Adrenal gland (tissue), 12 donors: Measurements from ENCODE around the gene ZCCHC8. TPM values are rescaled to one million over a fixed set of nuclear protein-coding genes. Genes with fewer than 3 reads are reported as not detected.
"Not testable (repeated sequence)": the region's sequence is repeated elsewhere in the genome, so short reads cannot be mapped to it uniquely, and the experiment has no call there.

Experiments used
- DNase-seq, 7 donors: peaks; one replicate each; pipeline ENCODE4 v3.0.0-alpha.2; 2019 to 2020
- H3K27ac ChIP-seq, 5 donors: fragments of 200-600 bp; sonication (generic) in 4 of 5; 1 replicate in 3 of 5; 2 replicates in 2 of 5; pipeline versions ENCODE4 v1.5.1 to v1.8.0; 2016 to 2020; ENCODE audit warnings: mild to moderate bottlenecking in 1 of 5
- H3K27me3 ChIP-seq: fragments of 200-600 bp; 2 replicates; pipeline ENCODE4 v1.8.0; 2021
- H3K36me3 ChIP-seq, 2 donors: fragments of 200-600 bp; replicated peaks in 1 of 2; 1 replicate in 1 of 2; 2 replicates in 1 of 2; pipeline versions ENCODE4 v1.5.1 to v1.8.0; 2018 to 2022
- H3K4me1 ChIP-seq, 2 donors: fragments of 200-600 bp; replicated peaks in 1 of 2; 1 replicate in 1 of 2; 2 replicates in 1 of 2; pipeline versions ENCODE4 v1.5.1 to v1.8.0; 2018 to 2021
- H3K4me3 ChIP-seq, 4 donors: fragments of 200-600 bp; sonication (generic) in 3 of 4; one replicate each; pipeline ENCODE4 v1.5.1; 2016 to 2018
- H3K9me3 ChIP-seq, 3 donors: fragments of 200-600 bp; sonication (generic) in 1 of 3; replicated peaks in 1 of 3; 1 replicate in 2 of 3; 2 replicates in 1 of 3; pipeline versions ENCODE4 v1.5.1 to v1.8.0; 2016 to 2021
- POLR2A ChIP-seq, 2 donors: fragments of 450-650 bp; IDR thresholded peaks; one replicate each; pipeline ENCODE4 v1.6.1; 2017; ENCODE audit warnings: antibody characterized with exemption in 2 of 2, mild to moderate bottlenecking in 2 of 2, moderate library complexity in 1 of 2
- WGBS, 4 donors: extraction: QIAGEN DNeasy Blood & Tissue Kit in 2 of 4; methylation state at CpG; one replicate each; pipeline versions ENCODE4 v1.1.5 to v1.1.7; 2013 to 2017; 5-methylcytosine and 5-hydroxymethylcytosine counted together
- intact Hi-C, 2 donors: fragments of 100-400 bp; cut with DNase I; formaldehyde crosslinking; loops; one replicate each; pipeline versions ENCODE4 v1.14.1 to v1.15.0; 2022 to 2023
- polyA plus RNA-seq, 3 donors: library from polyadenylated mRNA; stranded (reverse); fragments of 200-250 nt in 2 of 3; fragments of 350-450 nt in 1 of 3; fragmentation: Illumina TruSeq in 1 of 3; extraction: RNeasy Lipid Tissue Mini Kit (QIAGEN cat#74804) in 1 of 3; gene quantifications; one replicate each; pipeline ENCODE4 v1.2.3, GENCODE V29; 2013 to 2014
- total RNA-seq, 9 donors: library from RNA; depleted of rRNA in 4 of 9; stranded (reverse); fragments of >200 nt in 4 of 9; fragments of 120-200 nt in 1 of 9; fragmentation: NEBNext Ultra II Directional in 1 of 9; extraction: Animal tissue kit (Norgen Biotek cat#: 25700) in 1 of 9; gene quantifications; one replicate each; pipeline versions ENCODE4 v1.1.0 to v1.2.4, GENCODE V29; 2013 to 2023
- TF ChIP-seq, protein P1 (sequence below), 6 experiments: fragments of 450-650 bp in 4 of 6; fragments of 200-600 bp in 2 of 6; sonication (generic) in 1 of 6; IDR thresholded peaks; 1 replicate in 5 of 6; 2 replicates in 1 of 6; pipeline versions ENCODE4 v1.5.1 to v1.8.0; 2016 to 2021; ENCODE audit warnings: antibody characterized with exemption in 6 of 6, mild to moderate bottlenecking in 2 of 6, moderate library complexity in 1 of 6
- donor health status: healthy with polysubstance abuse.
- donor health status: Bipolar disorder and iron deficiency.
- donor health status: DM: yes; HTN: yes; CAD: no.
- donor health status: DM: no; HTN: no; CAD: no.
- donor health status: DM: no; HTN: no; CAD: no.
- donor health status: DM: yes; HTN: yes; CAD: no.

ZCCHC8 gene
- total and polyA plus RNA-seq, 12 donors = 10.7 to 55.3 (median 19.3) TPM

DNA sequence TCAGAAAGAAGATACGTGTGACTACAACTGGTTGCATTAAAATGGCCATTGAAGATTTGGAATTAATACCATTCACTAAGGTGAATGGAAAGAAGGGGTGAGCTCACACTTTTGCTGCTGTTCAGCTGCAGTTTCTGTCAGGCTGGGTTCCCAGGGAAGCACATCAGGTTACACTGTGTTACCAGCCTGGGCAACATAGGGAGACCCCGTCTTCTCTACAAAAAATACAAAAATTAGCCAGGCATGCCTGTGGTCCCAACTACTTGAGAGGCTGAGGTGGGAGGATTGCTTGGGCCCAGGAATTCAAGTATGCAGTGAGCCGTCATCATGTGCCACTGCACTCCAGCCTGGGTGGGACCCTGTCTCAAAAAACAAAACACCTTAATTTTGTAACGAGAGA is 12.9 kb upstream of the ZCCHC8 start:
- peaks cover 0 to 99% of the 10 kb centered on the region in 2 donors for H3K36me3 ChIP-seq
- 93 to 96% (median 95%) methylated on average over 4 of the region's 4 CpGs for WGBS, 4 donors
- no peaks in the 10 kb centered on the region for H3K9me3 ChIP-seq
- no peak for TF ChIP-seq POLR2A (IDR thresholded peaks at IDR 0.05)
- TF ChIP-seq, protein P1, sequence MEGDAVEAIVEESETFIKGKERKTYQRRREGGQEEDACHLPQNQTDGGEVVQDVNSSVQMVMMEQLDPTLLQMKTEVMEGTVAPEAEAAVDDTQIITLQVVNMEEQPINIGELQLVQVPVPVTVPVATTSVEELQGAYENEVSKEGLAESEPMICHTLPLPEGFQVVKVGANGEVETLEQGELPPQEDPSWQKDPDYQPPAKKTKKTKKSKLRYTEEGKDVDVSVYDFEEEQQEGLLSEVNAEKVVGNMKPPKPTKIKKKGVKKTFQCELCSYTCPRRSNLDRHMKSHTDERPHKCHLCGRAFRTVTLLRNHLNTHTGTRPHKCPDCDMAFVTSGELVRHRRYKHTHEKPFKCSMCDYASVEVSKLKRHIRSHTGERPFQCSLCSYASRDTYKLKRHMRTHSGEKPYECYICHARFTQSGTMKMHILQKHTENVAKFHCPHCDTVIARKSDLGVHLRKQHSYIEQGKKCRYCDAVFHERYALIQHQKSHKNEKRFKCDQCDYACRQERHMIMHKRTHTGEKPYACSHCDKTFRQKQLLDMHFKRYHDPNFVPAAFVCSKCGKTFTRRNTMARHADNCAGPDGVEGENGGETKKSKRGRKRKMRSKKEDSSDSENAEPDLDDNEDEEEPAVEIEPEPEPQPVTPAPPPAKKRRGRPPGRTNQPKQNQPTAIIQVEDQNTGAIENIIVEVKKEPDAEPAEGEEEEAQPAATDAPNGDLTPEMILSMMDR (IDR thresholded peaks at IDR 0.05) = no peak
- peaks cover 0 to 6% of the 10 kb centered on the region in 2 donors for H3K4me1 ChIP-seq
- no peak for DNase-seq
- H3K27ac ChIP-seq = no peak overlapping the region
- H3K27me3 ChIP-seq = no peaks in the 10 kb centered on the region
- H3K4me3 ChIP-seq = no peak overlapping the region
- intact Hi-C loops = no loop called here

DNA sequence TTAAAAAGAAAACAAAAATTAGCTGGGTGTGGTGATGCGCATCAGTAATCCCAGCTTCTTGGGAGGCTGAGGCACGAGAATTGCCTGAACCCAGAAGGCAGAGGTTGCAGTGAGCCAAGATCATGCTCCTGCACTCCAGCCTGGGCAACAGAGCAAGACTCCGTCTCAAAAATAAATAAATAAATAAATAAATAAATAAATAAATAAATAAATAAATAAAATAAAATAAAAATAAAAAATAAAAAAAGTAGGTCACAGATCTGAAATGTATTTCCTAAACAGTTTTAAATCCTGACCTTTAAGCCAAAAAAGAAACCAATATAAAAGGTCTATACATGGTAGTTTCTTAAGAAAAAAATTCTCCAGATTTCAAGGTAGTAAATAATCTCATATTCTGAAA is 12.3 kb upstream of the ZCCHC8 start:
- DNase-seq, H3K27ac ChIP-seq, H3K9me3 ChIP-seq, H3K4me1 ChIP-seq, H3K27me3 ChIP-seq, H3K4me3 ChIP-seq, intact Hi-C loops: not testable (repeated sequence)
- H3K36me3 ChIP-seq = peaks cover 0 to 99% of the 10 kb centered on the region in 2 donors
- 82 to 88% (median 85%) methylated on average over 3 of the region's 3 CpGs for WGBS, 4 donors

DNA sequence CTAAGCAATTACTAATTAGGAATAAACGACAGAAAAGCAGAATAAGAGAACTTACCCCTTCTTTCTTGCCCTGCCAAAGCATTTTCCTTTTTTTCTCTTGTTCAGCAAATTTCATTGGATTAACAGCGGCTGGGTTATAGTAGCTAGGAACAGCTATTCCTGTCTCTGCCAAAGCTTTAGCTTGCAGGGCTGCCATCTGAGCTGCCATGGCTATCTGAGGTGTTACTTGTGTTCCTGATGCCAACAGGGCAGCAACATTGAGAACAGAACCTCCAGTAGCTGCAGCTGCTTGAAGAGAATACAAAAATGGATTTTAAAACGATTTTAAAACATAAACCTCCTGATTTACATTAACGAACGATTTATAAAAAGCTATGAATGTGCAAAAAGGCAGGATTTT is 7.4 kb upstream of the ZCCHC8 start:
- WGBS, 4 donors = 89 to 95% (median 93%) methylated on average over 5 of the region's 5 CpGs
- Histone ChIP-seq H3K27ac (no peak overlapping the region), H3K36me3 (peaks cover 0 to 100% of the 10 kb centered on the region in 2 donors), H3K27me3 (no peaks in the 10 kb centered on the region), H3K4me1 (no peaks in the 10 kb centered on the region), H3K4me3 (no peak overlapping the region), H3K9me3 (no peaks in the 10 kb centered on the region)
- DNase-seq = no peak
- no peak for TF ChIP-seq POLR2A (IDR thresholded peaks at IDR 0.05)
- TF ChIP-seq, protein P1 (IDR thresholded peaks at IDR 0.05) = no peak
- intact Hi-C loops = no loop called here

DNA sequence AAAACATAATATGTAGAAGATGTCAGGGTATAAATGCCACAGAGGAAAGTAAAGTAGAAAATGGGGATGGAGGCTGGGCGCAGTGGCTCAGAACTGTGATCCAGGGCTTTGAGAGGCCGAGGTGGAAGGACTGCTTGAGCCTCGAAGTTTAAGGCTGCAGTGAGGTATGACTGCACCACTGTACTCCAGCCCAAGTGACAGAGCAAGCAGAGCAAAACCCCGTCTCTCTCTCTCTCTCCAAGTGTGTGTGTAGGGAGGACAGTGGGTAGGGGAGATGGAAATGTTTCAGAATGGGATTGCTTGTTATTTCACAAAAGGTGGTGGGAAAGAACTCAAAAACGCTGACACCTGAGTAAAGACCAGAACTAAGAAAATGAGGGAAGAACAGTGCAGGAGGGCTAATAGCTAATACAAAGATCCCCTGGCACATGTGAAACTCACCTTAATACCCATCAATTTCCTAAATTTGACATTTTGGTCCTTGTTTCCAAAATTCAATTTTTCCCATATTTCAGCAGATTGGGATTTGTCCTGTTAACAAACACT is 5.7 kb upstream of the ZCCHC8 start:
- peaks cover 0 to under 1% of the 10 kb centered on the region in 2 donors for H3K4me1 ChIP-seq
- peaks cover 0 to 87% of the 10 kb centered on the region in 2 donors for H3K36me3 ChIP-seq
- DNase-seq = no peak
- intact Hi-C loops = no loop called here
- WGBS, 4 donors = 87 to 93% (median 92%) methylated on average over 5 of the region's 5 CpGs
- H3K27me3 ChIP-seq = no peaks in the 10 kb centered on the region
- no peaks in the 10 kb centered on the region for H3K9me3 ChIP-seq
- TF ChIP-seq POLR2A (IDR thresholded peaks at IDR 0.05) = no peak
- TF ChIP-seq, protein P1 (IDR thresholded peaks at IDR 0.05) = no peak
- H3K27ac ChIP-seq = no peak overlapping the region
- no peak overlapping the region for H3K4me3 ChIP-seq

DNA sequence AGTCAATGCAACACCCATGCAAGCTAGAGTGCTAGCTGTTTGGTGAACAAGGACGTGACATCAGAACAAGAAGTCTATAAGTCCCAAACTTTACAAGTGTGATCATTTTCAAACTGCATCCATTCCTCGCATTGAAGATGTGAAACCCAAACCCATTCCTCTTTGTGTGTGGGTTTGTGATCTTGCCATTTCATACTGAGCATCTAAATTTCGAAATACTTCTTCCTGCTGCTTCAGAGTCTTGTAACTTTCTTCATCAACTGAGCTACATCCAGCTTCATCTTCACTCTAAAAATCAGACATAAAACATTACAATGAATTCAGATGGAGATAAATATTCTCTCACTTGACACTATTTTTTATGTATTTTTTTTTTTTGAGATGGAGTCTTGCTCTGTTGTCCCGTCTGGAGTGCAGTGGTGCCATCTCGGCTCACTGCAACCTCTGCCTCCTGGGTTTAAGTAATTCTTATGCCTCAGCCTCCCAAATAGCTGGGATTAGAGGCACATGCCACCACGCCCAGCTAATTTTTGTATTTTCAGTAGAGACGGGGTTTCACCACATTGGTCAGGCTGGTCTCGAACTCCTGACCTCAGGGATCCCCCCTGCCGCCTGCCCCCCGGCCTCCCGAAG is 4.8 kb upstream of the ZCCHC8 start:
- WGBS, 4 donors = 78 to 90% (median 79%) methylated on average over 11 of the region's 11 CpGs
- peaks cover 0 to 78% of the 10 kb centered on the region in 2 donors for H3K36me3 ChIP-seq
- intact Hi-C loops = no loop called here

More for the DNA sequence above, 4.8 kb upstream of the ZCCHC8 start:
- no peak overlapping the region for H3K4me3 ChIP-seq
- H3K9me3 ChIP-seq = no peaks in the 10 kb centered on the region
- no peak for DNase-seq
- no peak for TF ChIP-seq POLR2A (IDR thresholded peaks at IDR 0.05)
- TF ChIP-seq, protein P1 (IDR thresholded peaks at IDR 0.05) = no peak
- no peak overlapping the region for H3K27ac ChIP-seq
- H3K27me3 ChIP-seq = no peaks in the 10 kb centered on the region
- peaks cover 4 to 6% of the 10 kb centered on the region in 2 donors for H3K4me1 ChIP-seq
